ENCODE data around the gene LAMA5.

The LAMA5 gene

DNA sequence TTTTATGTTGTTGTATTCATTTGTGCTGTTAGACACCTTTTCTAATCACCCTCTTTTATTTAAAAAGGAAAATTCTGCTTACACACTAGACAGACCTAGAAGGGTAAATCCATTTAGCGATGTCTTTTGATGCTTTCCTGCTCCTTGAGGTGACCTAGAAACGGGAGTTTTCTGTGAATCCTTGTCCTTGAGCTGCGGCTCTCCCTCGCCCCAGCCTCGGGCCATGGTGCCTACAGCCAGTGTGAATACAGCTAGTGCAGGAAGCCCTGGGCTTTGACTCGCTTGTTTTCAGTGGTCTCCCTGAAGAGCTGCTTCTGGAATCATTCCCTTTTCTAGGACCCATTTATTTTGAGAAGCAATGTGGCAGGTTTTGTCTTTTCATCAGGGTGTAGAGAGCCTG, 82.0 kb downstream of the LAMA5 start:
- no peak overlapping the region for H3K4me3 ChIP-seq (ENCODE audit: low read depth, low read length)
- TF ChIP-seq, protein P1, sequence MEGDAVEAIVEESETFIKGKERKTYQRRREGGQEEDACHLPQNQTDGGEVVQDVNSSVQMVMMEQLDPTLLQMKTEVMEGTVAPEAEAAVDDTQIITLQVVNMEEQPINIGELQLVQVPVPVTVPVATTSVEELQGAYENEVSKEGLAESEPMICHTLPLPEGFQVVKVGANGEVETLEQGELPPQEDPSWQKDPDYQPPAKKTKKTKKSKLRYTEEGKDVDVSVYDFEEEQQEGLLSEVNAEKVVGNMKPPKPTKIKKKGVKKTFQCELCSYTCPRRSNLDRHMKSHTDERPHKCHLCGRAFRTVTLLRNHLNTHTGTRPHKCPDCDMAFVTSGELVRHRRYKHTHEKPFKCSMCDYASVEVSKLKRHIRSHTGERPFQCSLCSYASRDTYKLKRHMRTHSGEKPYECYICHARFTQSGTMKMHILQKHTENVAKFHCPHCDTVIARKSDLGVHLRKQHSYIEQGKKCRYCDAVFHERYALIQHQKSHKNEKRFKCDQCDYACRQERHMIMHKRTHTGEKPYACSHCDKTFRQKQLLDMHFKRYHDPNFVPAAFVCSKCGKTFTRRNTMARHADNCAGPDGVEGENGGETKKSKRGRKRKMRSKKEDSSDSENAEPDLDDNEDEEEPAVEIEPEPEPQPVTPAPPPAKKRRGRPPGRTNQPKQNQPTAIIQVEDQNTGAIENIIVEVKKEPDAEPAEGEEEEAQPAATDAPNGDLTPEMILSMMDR (IDR thresholded peaks at IDR 0.05; ENCODE audit: borderline replicate concordance, insufficient read depth, low read depth, low read length), result no peak

DNA sequence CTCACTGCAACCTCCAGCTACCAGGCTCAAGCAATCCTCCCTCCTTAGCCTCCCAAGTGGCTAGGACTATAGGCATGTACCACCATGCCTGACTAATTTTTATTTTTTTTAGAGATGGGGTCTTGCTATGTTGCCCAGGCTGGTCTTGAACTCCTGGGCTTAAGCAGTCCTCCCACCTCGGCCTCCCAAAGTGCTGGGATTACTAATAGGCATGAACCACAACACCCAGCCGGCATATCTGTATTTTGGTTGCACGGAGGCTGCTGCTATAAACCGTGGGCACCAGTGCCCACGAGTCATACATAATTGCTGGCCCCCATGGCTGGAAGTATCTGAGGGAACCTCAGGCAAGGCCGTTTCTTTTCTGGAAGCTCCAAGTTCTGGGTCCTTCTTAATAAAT, 82.7 kb downstream of the LAMA5 start:
- no peak overlapping the region for H3K4me3 ChIP-seq (ENCODE audit: low read depth, low read length)
- TF ChIP-seq, protein P1 (IDR thresholded peaks at IDR 0.05; ENCODE audit: borderline replicate concordance, insufficient read depth, low read depth, low read length), result no peak

DNA sequence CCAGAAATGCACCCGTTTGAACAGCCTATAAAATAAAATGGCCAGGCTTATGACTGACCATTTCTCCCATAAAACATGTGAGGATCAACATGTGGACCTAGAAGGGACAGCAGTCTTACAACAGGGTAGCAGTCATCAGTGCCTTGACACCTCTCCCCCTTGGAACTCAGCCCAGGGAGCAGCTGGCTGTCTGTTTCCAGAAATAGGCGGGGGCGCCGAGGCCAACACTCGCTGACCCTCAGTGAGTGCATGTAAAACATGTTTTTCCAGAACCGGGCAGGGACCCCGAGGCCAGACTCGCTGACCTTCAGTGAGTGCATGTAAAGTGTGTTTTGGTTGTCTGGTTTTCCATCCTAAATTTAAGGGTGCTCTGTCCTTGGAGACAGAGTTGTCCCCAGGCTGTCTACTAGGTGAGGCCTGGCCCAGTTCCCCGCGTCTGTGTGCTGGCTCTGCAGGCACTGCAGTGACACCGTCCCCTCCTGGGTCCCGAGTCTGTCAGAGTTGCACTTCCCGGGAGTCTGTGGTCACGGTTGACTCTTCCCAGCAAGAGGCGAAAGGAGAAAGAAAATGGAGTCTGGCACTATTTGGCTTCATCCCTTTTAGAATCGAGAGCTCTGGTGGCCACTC, 84.1 kb downstream of the LAMA5 start:
- TF ChIP-seq, protein P1 (IDR thresholded peaks at IDR 0.05; ENCODE audit: borderline replicate concordance, insufficient read depth, low read depth, low read length), result no peak

DNA sequence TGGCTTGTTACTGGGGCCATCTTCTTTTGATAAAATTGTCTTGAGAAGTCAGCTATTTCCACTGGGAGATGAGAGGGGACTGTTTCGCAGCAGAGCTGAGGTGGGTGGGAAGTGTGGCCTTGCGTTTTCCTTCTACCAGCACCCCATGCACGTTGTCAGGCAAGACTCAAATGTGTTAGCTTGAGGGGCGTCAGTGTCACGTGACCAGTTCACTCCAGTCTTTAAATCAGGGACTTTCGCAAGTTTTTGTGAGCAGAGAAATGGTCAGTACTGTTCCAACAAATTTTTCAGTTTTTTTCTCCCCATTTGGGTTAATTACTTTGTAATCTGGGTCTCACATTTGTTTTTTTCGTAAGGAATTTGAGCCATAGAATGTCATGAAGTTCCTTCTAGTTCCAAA, 85.0 kb downstream of the LAMA5 start:
- TF ChIP-seq, protein P1 (IDR thresholded peaks at IDR 0.05; ENCODE audit: borderline replicate concordance, insufficient read depth, low read depth, low read length), result no peak
- H3K4me3 ChIP-seq (ENCODE audit: low read depth, low read length), result no peak overlapping the region

More for the DNA sequence above, 84.1 kb downstream of the LAMA5 start:
- H3K4me3 ChIP-seq (ENCODE audit: low read depth, low read length), result no peak overlapping the region

DNA sequence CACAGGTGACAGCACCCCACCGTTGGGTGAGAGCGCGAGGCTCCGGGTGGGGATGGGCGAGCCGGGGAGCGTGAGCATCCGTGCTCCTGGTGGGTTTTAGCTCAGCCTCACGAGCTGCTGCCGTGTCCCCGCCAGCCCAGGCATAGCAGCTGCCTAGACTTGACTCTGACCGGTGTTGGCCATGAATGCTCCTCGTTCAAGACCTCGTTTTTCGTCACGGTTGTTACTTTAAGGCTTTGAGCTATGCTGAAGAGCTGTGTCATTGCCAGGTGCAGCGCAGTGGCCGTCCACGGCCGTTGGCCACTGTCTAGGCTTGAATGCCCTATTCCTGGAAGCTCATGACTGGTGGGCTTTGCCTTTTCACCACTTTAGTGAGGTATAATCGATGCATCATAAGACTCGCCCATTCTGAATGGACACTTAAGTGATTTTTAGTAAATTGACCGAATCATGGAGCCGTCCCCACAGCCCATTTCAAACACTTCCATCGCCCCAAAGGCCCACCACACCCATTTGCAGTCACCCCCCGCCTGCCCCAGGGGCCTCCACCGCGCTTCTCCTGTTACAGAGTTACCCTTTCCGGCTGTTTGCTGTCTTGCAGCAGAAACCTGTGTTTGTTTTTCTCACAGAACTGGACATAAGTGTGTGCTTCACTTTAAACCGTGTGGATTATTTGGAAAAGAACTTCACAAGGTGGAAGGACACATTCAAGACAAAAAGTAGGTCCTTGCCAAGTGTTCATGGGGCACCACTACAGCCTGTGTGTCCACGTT, 85.8 kb downstream of the LAMA5 start:
- TF ChIP-seq, protein P1 (IDR thresholded peaks at IDR 0.05; ENCODE audit: borderline replicate concordance, insufficient read depth, low read depth, low read length), result no peak
- no peak overlapping the region for H3K4me3 ChIP-seq (ENCODE audit: low read depth, low read length)

DNA sequence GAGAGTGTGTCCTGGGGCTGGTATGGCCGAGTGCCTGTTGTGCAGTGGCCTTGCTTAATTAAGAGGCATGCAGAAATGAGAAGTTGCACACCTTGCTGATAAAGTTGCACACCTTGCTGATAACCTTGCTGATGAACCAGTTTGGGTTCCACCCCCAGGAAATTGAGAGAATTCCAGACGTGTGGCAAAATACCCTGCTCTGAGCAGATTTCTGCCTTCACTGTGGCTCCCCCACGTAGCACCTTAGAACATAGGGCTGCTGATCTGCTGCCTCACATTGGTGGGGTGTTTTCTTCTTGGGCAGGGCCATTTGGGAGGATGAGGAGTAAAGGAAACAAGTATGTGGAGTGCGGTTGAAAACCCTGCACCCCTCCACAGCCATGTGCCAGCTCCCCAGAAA, 86.8 kb downstream of the LAMA5 start:
- TF ChIP-seq, protein P1 (IDR thresholded peaks at IDR 0.05; ENCODE audit: borderline replicate concordance, insufficient read depth, low read depth, low read length), result no peak
- no peak overlapping the region for H3K4me3 ChIP-seq (ENCODE audit: low read depth, low read length)

DNA sequence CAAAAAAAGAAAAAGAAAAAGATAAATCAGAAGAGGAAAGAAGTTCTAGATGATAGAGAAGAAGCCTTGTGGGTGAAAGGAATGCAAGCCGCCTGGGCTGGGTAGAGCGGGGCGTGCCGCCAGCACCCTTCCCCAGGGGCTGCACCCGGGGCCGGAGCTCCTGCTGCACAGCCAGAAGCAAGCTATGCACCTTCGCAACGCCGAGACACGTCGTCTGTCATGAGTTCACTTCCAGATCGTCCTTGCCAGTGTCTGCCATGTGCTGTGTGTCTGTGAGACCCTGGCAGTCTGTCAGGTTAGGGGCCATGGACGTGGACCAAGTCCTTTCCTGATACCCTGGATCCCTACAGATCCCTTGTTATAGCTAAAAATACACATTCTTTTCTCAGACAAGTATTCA, 89.9 kb downstream of the LAMA5 start:
- no peak overlapping the region for H3K4me3 ChIP-seq (ENCODE audit: low read depth, low read length)
- TF ChIP-seq, protein P1 (IDR thresholded peaks at IDR 0.05; ENCODE audit: borderline replicate concordance, insufficient read depth, low read depth, low read length), result no peak
